ENCODE data around the gene ROBO1.

Gene ROBO1

DNA sequence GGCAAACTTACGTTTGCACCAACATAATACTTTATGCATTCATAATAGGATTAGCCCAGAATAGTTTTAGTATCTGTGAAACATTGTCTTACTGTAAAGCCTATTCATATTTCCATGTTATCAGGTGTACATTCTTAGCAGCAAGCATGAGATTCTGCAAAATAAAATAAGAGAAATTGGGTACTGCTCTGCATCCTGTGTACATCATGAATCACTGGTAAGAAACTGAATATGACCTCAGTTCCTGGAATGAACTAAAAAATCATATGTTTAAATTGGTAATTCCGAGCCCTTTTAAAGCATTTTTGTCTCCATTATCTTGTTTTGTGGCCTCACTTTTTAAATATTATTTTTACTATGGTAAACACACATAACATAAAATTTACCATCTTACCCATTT is 605.1 kb downstream of the ROBO1 start:
- DNase-seq (ENCODE audit: low read depth) = no peak

DNA sequence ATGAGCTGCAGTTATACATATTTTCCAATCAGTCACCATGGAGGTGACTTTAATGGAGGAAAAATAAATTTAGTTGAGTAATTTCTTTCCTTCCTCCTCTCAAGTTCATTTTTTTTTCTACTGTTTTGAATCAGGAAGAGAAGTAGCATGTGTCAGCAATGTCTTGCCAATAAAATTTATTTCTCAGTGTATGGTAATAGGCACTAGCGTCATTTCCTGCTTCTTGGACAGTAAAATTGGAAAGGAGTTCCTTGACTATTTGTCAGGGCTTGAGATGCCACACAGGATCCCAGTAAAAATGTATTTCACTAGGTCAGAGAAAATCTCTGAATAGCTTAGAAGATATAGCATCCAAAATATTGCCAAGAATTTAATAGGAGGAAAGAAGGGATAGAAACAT is 605.9 kb downstream of the ROBO1 start:
- DNase-seq (ENCODE audit: low read depth) = no peak

DNA sequence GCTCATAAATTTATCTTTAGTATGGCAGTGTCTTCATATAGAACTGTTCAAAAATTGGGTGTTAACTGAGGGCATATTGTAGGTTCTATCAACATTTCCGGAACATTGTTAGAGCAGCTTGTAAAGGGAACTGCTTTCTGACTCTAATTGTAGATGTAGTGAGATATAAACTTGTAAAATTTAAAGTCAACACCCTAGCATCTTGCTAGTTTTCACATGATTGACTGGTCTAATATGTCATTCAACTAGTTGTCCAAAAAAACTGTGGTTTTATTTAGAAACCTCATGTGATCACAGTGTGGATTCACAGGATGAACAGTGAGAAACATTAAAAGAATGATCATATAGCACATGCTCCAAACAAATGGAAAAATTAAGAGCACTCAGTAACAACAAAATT is 607.4 kb downstream of the ROBO1 start:
- no peak for DNase-seq (ENCODE audit: low read depth)

GRCh38 chr3:79159736-79160135 is 608.1 kb downstream of the ROBO1 start:
- DNase-seq (ENCODE audit: low read depth) = no peak

GRCh38 chr3:79157191-79157590 is 610.6 kb downstream of the ROBO1 start:
- DNase-seq (ENCODE audit: low read depth) = no peak

DNA sequence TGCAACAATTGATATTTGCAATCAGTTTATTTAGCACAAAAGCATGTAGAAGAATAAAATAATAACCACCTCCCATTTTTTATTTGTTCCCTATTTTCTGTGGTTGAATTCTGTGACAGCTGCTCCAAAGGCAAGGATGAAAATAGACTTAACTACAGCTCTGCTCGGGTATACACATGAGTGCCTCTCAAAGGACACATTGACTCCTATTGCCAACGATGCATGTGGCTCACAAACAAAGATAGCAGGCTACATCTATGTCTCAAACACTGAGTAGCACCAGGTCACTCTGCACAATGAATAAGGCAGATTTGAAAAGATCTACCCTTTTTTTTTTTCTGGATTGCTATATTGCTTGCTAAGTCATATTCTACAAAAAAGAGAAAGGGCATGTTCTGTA is 612.9 kb downstream of the ROBO1 start:
- no peak for DNase-seq (ENCODE audit: low read depth)

GRCh38 chr3:79148786-79149185 is 619.0 kb downstream of the ROBO1 start:
- no peak for DNase-seq (ENCODE audit: low read depth)

GRCh38 chr3:79146024-79146423 is 621.8 kb downstream of the ROBO1 start:
- DNase-seq (ENCODE audit: low read depth) = no peak

DNA sequence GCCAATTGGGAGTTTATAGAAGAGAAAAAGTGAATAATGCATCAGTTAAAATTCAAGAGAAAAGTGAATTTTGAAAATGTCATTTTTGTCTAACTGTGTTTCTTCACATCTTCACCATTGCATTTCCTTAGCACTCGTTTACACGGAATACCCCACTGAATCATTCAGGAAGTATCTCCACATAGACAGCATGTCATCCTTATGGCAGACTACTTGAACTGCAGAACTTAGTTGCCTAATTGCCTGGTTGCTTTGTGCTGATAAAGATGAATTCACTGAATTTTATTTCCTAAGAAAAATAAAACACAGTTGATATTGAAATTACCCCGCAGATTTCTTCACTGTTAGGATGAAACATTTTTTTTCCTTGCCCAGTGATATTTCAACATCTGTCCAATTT is 627.1 kb downstream of the ROBO1 start:
- no peak for DNase-seq (ENCODE audit: low read depth)

DNA sequence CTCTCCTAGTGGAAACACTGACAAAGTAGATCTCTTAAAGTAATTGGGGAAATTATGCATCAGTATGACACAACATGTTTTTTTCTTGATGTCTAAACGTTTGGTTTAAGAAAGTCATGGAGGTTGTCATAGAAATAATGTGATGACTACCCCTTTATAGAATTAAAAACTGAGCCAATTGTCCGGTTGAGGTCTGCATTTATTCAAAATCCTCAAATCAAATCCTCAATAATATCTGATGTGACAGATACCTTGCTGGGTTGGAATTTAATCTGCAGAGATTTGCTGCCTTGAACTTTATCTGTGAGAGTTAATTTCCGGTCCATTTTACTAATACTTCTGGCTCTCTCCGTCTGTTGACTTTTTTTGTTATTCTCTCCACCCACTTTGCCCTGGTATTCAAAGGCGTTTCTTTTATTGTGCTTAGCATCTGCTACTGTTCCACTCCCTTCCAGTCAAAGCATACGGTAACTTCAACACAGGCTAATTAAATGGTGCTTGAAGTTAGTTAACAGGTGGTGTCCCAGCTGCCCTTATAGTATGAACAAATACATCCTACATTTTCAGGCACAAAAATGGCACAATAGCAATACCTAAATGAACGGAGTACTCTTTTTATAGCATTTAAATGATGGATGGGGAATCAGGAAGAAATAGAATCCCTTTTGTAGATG is 628.3 kb downstream of the ROBO1 start:
- no peak for DNase-seq (ENCODE audit: low read depth)

DNA sequence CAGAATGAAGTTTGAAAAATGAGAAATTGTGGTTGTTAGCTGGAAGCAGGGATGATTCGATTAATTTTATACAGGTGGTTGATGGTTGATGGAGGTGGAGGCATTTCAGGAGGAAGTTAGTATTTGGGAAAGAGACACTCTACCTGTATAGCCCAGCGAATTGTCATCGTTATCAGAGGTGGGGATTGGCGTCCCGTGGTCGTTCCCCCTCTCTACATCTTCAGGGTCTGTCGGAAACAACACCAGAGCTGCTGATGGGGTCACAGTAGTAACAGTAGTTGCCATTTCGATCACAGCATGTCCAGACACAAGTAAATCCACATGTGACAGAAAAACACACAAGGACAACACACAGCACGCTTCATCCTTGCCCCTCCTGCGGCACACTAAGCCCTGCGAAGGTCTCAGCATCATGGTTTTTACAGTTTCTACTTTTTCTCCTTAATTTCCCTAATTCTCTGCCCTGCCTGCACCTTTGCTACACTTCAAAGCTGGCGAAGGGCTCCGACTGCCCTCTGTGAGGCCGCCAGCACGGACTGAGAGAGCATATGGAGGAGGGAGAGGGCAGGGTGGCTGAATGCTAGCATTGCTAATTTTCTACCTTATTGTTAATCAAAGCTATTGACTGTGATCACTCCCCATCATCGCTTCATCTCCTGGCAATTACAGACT is 642.3 kb downstream of the ROBO1 start:
- DNase-seq (ENCODE audit: low read depth) = no peak

- DNase-seq (ENCODE audit: low read depth) = no peak
Observed at GRCh38 chr3:79115458-79115857, 652.3 kb downstream of the ROBO1 start.

DNA sequence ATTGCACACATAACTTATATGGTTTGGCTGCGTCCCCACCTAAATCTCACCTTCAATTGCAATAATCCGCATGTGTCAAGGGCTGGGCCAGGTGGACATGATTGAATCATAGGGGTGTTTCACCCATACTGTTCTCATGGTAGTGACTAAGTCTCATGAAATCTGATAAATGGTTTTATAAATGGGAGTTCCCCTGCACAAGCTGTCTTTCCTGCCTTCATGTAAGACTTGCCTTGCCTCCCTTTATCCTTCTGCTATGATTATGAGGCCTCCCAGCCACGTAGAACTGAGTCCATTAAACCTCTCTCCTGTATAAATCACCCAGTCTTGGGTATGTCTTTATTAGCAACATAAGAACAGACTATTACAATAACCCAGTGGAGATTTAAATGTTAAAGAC is 653.9 kb downstream of the ROBO1 start:
- DNase-seq (ENCODE audit: low read depth) = no peak

- no peak for DNase-seq (ENCODE audit: low read depth)
Observed at GRCh38 chr3:79111375-79112052, 656.3 kb downstream of the ROBO1 start.

GRCh38 chr3:79109754-79110153 is 658.0 kb downstream of the ROBO1 start:
- no peak for DNase-seq (ENCODE audit: low read depth)

DNA sequence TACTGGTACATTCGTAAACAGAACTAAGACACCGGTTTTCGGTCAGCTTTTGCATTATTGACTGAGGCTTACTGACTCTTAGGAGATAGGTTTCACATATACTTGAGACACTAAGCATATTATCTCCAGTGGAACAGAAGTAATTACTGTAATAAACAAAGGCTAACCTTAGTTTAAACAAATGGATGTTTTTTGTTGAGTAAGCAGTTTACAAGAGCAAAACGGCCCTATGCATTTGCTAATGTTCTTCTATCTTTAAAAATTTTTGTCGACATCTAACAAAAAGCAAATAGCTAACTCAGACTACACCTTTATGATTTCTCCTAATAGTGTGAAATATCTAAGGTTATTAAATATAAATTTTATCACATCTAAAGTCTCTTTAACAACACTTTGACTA is 664.5 kb downstream of the ROBO1 start:
- DNase-seq (ENCODE audit: low read depth) = no peak

- DNase-seq (ENCODE audit: low read depth) = no peak
Observed at GRCh38 chr3:79097964-79098660, 669.7 kb downstream of the ROBO1 start.

- DNase-seq (ENCODE audit: low read depth) = no peak
Observed at GRCh38 chr3:79094654-79095053, 673.1 kb downstream of the ROBO1 start.

DNA sequence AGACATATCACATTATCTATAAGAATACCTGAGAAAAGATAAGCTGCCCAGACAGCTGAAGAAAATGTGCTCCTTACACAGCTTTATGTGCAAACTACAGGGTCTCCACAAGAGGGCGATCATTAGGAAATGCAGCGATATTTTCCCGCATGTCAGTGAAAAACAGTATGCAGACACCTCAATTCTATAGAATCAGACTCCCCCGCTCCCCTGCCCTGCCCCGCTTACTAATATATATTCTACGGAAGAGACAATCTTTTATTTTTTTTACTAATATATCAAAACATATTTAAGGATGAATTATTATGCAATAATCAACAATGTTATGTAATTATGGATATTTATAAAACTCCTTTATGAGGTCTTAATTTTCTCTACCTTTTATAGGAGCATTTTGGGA is 681.3 kb downstream of the ROBO1 start:
- no peak for DNase-seq (ENCODE audit: low read depth)

DNA sequence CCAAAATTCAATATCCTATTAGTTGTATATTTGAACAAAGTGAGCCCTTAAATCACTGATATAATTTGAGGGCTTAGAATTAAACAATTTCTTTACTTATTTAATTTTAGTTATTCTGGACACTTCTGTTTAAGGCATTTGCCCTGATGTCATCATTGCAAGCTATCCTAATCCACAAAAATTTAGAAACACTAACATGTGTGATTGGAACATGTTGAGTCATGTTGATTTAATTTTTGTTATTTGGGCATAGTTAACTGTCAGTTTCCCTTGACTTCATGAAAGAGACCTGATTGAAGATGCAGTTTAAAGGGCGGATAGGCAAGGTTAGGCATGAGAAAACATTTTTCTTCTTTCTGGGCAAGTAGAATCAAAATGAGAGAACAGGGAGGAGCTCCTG is 682.6 kb downstream of the ROBO1 start:
- no peak for DNase-seq (ENCODE audit: low read depth)

DNA sequence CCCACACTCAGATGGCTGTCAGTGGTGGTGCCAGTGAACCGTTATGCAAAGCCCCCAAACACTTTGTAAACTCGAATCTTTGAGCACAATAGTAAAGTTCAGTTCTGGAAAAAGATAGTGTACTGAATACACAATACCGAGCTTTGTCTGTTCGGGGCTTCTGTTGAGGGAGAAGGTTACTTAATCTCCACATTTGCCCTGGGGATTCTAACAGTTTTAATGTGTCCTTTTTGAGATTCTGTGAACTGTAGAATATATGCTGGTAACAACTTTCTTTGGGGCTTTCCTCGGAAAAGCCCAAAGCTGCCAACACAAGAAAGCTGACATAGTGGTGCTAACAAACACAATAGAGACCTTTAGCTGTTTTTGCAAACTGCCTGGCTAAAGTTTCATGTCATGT is 686.5 kb downstream of the ROBO1 start:
- DNase-seq (ENCODE audit: low read depth) = no peak

GRCh38 chr3:79074558-79074957 is 693.2 kb downstream of the ROBO1 start:
- DNase-seq (ENCODE audit: low read depth) = no peak

DNA sequence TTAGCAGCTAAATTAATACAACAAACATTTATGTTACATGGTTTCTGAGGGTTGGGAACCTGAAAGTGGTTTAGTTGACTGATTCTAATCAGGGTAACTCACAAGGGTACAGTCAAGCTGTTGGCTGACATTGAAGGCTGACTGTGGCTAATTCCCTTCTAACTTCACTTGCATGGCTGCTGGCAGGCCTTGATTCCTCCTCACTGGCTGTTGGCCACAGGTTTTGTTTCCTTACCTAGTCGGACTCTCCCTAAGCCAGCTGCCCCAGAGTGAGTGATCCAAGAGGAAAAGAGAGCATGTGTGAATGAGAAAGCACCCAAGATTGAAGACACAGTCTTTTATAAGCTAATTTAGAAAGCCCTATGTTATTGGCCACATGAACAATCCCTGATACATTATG is 700.1 kb downstream of the ROBO1 start:
- DNase-seq (ENCODE audit: low read depth) = no peak
